OCI-LY1 (cell line): ENCODE measurements around the gene PAN2.

Experiments used
- H2AFZ ChIP-seq: fragments of 200-600 bp; sonication (generic), shearing (Covaris generic); 2 replicates; pipeline ENCODE4 v1.6.0; 2014; ENCODE audit warnings: antibody characterized with exemption, mild to moderate bottlenecking, low read length
- H3F3A ChIP-seq: fragments of 200-600 bp; sonication (generic), shearing (Covaris generic); 2 replicates; pipeline ENCODE4 v1.6.0; 2014; ENCODE audit warnings: mild to moderate bottlenecking, antibody characterized with exemption, low read length, moderate library complexity; ENCODE audit not compliant: insufficient read depth
- H3K27ac ChIP-seq: fragments of 200-600 bp; sonication (generic); 2 replicates; pipeline ENCODE4 v1.5.1; 2014; ENCODE audit warnings: low read length, mixed run types, mild to moderate bottlenecking, low read depth; ENCODE audit not compliant: poor library complexity, severe bottlenecking
- H3K27me3 ChIP-seq: fragments of 200-600 bp; sonication (generic); 2 replicates; pipeline ENCODE4 v1.6.0; 2014; ENCODE audit warnings: antibody characterized with exemption, mild to moderate bottlenecking, low read length, moderate library complexity; ENCODE audit not compliant: insufficient read depth
- H3K36me3 ChIP-seq: fragments of 200-600 bp; sonication (generic); 2 replicates; pipeline ENCODE4 v1.6.1; 2014; ENCODE audit warnings: mild to moderate bottlenecking, antibody characterized with exemption, low read length, moderate library complexity, mixed read lengths; ENCODE audit not compliant: insufficient read depth
- H3K4me1 ChIP-seq: fragments of 200-600 bp; sonication (generic); 2 replicates; pipeline ENCODE4 v1.5.1; 2014; ENCODE audit warnings: mild to moderate bottlenecking, low read length, moderate library complexity; ENCODE audit not compliant: insufficient read depth, severe bottlenecking
- H3K4me2 ChIP-seq: fragments of 200-600 bp; sonication (generic), shearing (Covaris generic); 2 replicates; pipeline ENCODE4 v1.6.1; 2014; ENCODE audit warnings: low read length
- H3K4me3 ChIP-seq: fragments of 200-600 bp; sonication (generic); 2 replicates; pipeline ENCODE4 v1.5.1; 2014; ENCODE audit warnings: low read length, low read depth, mild to moderate bottlenecking, mixed read lengths; ENCODE audit not compliant: poor library complexity, severe bottlenecking
- H3K79me2 ChIP-seq: fragments of 200-600 bp; shearing (Covaris generic); 2 replicates; pipeline ENCODE4 v1.6.1; 2016; ENCODE audit warnings: mixed run types, low read length, mixed read lengths; ENCODE audit not compliant: insufficient read depth
- H3K9ac ChIP-seq: fragments of 200-600 bp; sonication (generic), shearing (Covaris generic); 2 replicates; pipeline ENCODE4 v1.6.1; 2014; ENCODE audit warnings: mild to moderate bottlenecking, low read length, mixed read lengths
- H3K9me2 ChIP-seq: fragments of 200-600 bp; sonication (generic), shearing (Covaris generic); 2 replicates; pipeline ENCODE4 v1.6.1; 2014; ENCODE audit warnings: low read depth, mild to moderate bottlenecking, low read length, mixed read lengths
- H3K9me3 ChIP-seq: fragments of 200-600 bp; shearing (Covaris generic); 2 replicates; pipeline ENCODE4 v1.6.1; 2014; ENCODE audit warnings: low read length, mixed read lengths
- H4K20me1 ChIP-seq: fragments of 200-600 bp; sonication (generic), shearing (Covaris generic); 2 replicates; pipeline ENCODE4 v1.6.0; 2016; ENCODE audit warnings: mild to moderate bottlenecking, low read length; ENCODE audit not compliant: insufficient read depth
- CTCF ChIP-seq: fragments of 200-600 bp; sonication (generic), shearing (Covaris generic); IDR thresholded peaks from 2 replicates; pipeline ENCODE4 v1.5.1; 2017; ENCODE audit warnings: mild to moderate bottlenecking, antibody characterized with exemption, low read length, moderate library complexity, mixed read lengths
- EZH2 ChIP-seq: fragments of 200-600 bp; sonication (generic), shearing (Covaris generic); IDR thresholded peaks from 2 replicates; pipeline ENCODE4 v1.8.0; 2017; ENCODE audit warnings: borderline replicate concordance, mixed run types, mild to moderate bottlenecking, antibody characterized with exemption, low read length, moderate library complexity, mixed read lengths

The PAN2 gene

GRCh38 chr12:56330936-56331490 lies 2.8 kb downstream of the PAN2 start:
- H3K27ac ChIP-seq = no peak overlapping the region
- no peak overlapping the region for H3K4me2 ChIP-seq
- H3K4me1 ChIP-seq = peaks cover 21% of the 10 kb centered on the region
- no peak overlapping the region for H2AFZ ChIP-seq
- H3K79me2 ChIP-seq = no peaks in the 10 kb centered on the region
- H3K27me3 ChIP-seq = no peaks in the 10 kb centered on the region
- no peaks in the 10 kb centered on the region for H3K9me3 ChIP-seq
- H3F3A ChIP-seq = no peaks in the 10 kb centered on the region
- H3K9me2 ChIP-seq = no peaks in the 10 kb centered on the region
- H3K4me3 ChIP-seq = no peak overlapping the region
- no peaks in the 10 kb centered on the region for H4K20me1 ChIP-seq
- H3K36me3 ChIP-seq = peaks cover 15% of the 10 kb centered on the region
- TF ChIP-seq EZH2 (no peak), CTCF (no peak)
- H3K9ac ChIP-seq = no peak overlapping the region

- no peaks in the 10 kb centered on the region for H3K4me1 ChIP-seq
- H3K9me3 ChIP-seq = no peaks in the 10 kb centered on the region
- no peak overlapping the region for H3K27ac ChIP-seq
- H3K36me3 ChIP-seq = peaks cover 58% of the 10 kb centered on the region
- no peaks in the 10 kb centered on the region for H3K79me2 ChIP-seq
- no peaks in the 10 kb centered on the region for H3K27me3 ChIP-seq
- H3F3A ChIP-seq = no peaks in the 10 kb centered on the region
- H3K4me2 ChIP-seq = no peak overlapping the region
- TF ChIP-seq EZH2 (no peak), CTCF (no peak)
- no peaks in the 10 kb centered on the region for H3K9me2 ChIP-seq
- no peak overlapping the region for H2AFZ ChIP-seq
- no peaks in the 10 kb centered on the region for H4K20me1 ChIP-seq
- H3K9ac ChIP-seq = no peak overlapping the region
- H3K4me3 ChIP-seq = no peak overlapping the region
Observed at GRCh38 chr12:56326533-56326932, 7.3 kb downstream of the PAN2 start.

GRCh38 chr12:56326126-56326525 lies 7.7 kb downstream of the PAN2 start:
- TF ChIP-seq CTCF = no peak
- no peak for TF ChIP-seq EZH2
- no peak overlapping the region for H3K4me3 ChIP-seq
- H3F3A ChIP-seq = no peaks in the 10 kb centered on the region
- H3K9me2 ChIP-seq = no peaks in the 10 kb centered on the region
- no peaks in the 10 kb centered on the region for H4K20me1 ChIP-seq
- no peaks in the 10 kb centered on the region for H3K4me1 ChIP-seq
- H3K79me2 ChIP-seq = no peaks in the 10 kb centered on the region
- no peak overlapping the region for H2AFZ ChIP-seq
- H3K4me2 ChIP-seq = no peak overlapping the region
- no peak overlapping the region for H3K27ac ChIP-seq
- H3K9ac ChIP-seq = no peak overlapping the region
- H3K27me3 ChIP-seq = no peaks in the 10 kb centered on the region
- H3K9me3 ChIP-seq = no peaks in the 10 kb centered on the region
- H3K36me3 ChIP-seq = peaks cover 58% of the 10 kb centered on the region
